Central memory CD4-positive, alpha-beta T cell (primary cell): ENCODE results near the gene SRGAP1.
"Not testable (repeated sequence)": the region's sequence is repeated elsewhere in the genome, so short reads cannot be mapped to it uniquely, and the experiment has no call there.

Experiments used
- DNase-seq: peaks from one replicate; pipeline ENCODE4 v3.0.0; 2022

Gene SRGAP1

DNA sequence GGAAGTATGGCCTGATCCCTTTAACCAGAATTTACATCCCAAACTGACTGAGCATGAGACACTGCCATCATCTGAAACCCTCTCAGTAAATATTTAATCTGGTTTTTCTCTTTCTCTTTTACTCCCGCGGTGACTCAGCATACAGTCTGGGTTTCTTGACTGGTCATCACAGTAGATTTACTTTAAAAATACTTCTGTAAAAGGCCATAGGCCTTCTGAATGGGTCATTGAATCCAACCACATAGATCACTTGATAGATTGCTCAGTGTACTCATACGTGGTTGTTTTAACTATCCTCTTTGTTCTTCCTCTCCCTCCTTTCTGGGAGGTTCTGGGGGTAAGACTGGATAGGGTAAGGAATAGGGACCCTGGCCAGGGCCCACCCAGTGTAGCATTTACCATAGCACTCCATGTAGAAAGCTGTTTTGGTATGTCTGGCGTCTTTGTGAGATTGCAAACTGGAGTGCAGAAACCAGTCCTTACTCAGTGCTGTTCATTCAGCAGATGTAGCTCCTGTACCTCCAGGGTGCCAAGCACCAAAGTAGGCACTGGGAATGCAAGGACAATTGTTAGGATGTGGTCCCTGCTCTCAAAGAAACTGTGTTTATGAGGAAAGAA, 165.7 kb downstream of the SRGAP1 start:
- no peak for DNase-seq

GRCh38 chr12:64016521-64016920, 172.0 kb downstream of the SRGAP1 start:
- no peak for DNase-seq

- not testable (repeated sequence) for DNase-seq
Observed at GRCh38 chr12:64018116-64018515, 173.6 kb downstream of the SRGAP1 start.

DNA sequence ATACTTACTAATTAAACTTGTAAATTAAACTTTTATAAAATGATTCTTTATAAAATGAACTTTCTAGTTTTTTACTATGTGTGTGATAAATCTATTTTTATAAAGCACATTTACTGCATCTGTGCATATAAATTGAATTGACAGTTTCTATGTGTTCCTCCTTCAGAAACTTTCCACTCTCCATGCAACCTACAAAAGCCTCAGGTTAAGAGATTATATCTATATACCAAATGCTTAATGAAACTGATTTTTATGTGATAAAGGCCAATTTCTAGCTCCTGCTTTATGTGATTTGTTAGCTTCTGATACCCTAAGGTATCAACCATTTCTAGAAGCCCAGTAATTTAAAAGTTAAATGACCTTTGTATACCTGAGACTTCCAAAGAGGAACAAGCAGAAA, 174.0 kb downstream of the SRGAP1 start:
- no peak for DNase-seq

- DNase-seq = no peak
Observed at GRCh38 chr12:64019101-64019500, 174.6 kb downstream of the SRGAP1 start.

GRCh38 chr12:64019654-64020053, 175.2 kb downstream of the SRGAP1 start:
- no peak for DNase-seq

DNA sequence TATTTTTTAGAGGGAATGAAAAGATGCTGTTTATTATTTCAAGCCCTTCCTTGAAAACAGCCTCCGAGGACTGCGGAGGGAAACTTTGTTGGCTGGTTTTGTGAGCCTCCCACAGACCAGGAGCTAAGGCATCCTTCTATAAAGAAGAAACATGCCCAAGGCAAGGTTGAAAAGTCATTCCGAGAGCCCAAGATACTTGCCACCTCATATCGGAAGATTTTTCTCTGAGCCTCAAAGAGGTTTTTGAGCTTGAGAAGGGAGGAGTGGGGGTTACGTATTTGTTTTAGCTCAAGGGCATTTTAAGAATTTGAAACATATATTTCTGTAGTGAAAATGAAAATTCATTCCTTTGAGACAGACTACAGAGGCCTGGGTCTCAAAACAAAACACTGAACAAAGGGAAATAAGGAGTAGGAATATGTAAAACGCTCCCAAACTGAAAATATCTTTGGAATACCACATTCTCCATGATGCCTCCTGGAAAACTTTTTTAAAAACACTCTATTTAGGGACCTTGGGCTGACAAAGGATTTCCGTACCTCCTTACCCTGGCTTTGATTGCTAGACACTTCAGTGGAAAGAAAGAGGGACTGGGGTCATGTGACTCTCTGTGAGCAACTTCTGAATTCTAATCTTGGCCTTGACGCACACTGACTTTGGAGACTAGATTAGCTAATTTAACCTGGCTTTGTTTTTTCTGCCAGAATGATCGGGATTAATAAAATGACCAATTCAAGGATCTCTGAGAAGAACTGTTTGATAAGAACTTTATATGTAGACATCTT, 180.9 kb downstream of the SRGAP1 start:
- no peak for DNase-seq

- no peak for DNase-seq
Observed at GRCh38 chr12:64027311-64027710, 182.8 kb downstream of the SRGAP1 start.

- no peak for DNase-seq
Observed at GRCh38 chr12:64028541-64028940, 184.0 kb downstream of the SRGAP1 start.

GRCh38 chr12:64029013-64029857, 184.7 kb downstream of the SRGAP1 start:
- DNase-seq = no peak

GRCh38 chr12:64030155-64030554, 185.7 kb downstream of the SRGAP1 start:
- DNase-seq = no peak

- DNase-seq = not testable (repeated sequence)
Observed at GRCh38 chr12:64034056-64034455, 189.6 kb downstream of the SRGAP1 start.

- no peak for DNase-seq
Observed at GRCh38 chr12:64034901-64035576, 190.5 kb downstream of the SRGAP1 start.

DNA sequence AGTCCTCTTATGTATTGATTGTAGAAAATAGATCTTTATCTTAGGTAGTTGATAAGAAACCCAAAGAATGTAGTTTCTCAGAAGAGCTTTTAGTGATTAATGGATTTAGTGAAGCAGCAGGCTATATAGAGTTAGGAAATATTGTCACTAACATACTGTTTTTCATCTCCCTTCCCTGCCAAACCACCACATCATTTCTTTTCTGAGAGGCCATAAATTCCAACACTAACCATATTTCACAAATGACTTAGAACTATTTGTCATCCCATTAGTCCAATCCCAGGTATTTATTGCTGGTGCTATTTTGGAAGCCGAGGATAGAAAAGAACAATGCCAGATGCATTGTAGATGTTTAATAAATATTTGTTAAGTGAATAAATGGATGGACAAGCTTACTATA, 191.9 kb downstream of the SRGAP1 start:
- no peak for DNase-seq

DNA sequence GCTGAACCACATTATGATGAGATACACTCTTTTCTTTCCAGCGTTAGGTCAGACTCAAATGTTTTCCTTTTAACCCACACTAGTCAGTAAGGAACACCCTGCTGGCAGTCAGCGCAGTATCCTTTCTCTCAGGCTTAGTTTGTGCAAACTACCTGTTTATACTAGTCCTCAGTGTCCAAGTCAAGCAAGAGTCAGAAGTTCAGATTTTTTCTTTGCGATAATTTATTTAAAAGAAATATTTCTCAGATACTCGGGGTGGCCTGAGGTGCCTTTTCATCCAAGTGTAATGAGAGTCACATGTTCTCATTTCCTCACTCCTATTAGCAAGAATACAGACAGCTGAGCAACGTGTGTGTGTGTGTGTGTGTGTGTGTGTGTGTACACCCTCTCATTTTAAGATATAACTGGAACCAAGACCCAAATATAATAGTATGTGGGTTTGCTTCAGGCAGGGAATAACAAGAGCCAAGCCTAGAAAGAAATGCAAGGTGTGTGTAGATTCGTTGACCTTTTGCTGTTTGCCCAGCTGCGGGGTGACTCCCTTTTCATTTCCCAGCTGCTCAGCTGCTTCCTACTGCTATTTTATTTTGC, 194.9 kb downstream of the SRGAP1 start:
- DNase-seq = no peak

GRCh38 chr12:64042911-64043310, 198.4 kb downstream of the SRGAP1 start:
- DNase-seq = no peak

DNA sequence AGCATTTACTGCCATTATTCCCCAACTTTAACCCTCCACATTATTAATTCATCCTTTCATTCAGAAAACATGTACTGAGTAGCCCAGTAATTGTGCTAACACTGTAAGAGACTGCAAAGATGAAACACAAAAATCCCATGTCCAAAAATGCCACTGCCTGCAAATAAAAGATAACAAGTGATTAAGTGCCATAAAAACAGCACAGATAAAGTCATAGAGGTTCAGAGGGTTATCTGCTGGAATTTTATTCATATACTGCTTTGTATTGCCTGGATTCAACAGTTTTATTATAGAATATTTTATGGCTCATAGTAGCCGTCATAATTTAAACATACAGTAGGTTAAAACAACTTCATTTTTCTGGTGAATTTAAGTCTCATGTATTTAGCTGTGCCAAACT, 199.7 kb downstream of the SRGAP1 start:
- no peak for DNase-seq

DNA sequence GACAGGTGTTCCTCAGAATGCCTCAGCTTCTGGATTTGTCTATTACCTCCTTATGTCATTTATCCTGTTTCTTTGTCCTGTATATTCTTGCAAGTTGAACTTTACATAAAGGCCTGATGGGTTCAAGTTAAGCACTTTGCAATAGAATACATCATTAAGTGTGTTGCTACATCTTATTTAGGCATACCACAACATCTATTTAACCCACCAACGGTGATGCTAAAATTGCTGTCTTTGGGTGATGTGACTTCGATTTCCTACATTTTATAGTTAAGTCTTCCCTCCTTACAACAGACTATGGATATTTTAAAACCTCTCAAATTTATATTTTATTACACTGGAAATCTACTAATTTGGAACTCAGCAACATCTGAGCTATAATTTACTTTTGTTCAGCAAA, 206.6 kb downstream of the SRGAP1 start:
- DNase-seq = no peak

DNA sequence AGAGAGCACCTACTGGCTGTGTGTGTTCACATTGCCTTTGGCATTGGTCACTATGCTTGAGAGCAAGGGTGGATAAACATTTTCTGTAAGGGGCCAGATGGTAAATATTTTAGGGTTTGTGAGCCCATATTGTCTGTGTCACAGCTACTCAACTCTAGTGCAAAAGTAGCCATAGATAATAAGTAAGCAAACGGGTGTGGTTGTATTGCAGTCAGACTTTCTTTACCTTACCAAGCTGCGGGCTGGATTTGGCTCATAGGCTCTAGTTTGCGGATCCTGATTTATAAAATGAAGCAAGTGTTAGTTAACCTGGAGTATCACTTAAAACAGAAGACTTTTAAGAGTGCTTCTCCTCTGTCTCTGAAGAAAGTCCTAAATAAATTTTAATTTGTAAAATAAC, 208.6 kb downstream of the SRGAP1 start:
- no peak for DNase-seq

DNA sequence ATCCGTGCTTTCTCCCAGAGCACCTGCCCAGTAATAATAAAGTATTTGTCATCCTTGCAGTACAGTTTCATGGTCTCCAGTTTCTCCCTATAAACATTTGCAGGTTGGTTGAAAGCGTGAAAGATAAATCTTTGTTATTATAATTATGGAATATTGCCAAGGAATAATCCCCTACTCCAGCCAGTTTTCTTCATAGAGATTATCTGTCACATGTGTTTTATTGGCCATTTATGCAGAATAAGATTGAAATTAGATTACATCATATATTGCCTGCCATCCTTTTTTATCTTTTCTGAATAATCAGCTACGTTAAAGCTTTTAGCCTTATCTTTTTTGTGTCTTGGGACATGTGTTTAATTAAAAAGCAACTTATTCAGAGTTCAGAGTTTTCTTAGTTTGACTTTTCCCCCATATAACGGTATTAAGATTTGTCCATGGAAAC, 209.6 kb downstream of the SRGAP1 start:
- DNase-seq = no peak

DNA sequence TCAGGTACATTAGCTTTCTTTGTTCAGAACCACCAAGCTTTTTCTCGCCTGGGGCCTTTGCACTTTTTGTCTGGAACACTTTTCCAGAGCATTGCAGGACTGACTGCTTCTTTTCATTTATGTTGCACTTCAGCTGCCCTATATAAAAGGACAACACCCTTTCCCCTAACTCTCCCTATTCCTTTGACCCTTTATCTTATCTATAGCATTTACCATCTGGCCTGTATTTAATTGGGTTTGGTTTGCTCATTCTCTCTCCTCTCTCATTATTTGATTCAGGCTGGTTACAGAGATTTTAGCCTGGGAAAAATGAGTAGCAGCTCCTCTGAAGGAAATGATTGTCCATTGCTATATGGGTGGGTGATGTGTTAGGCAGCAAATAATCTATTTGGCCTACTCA, 212.2 kb downstream of the SRGAP1 start:
- no peak for DNase-seq

- DNase-seq = no peak
Observed at GRCh38 chr12:64057706-64058105, 213.2 kb downstream of the SRGAP1 start.
